ENCODE measurements around the gene DNMT3A. TPM values are rescaled to one million over a fixed set of nuclear protein-coding genes. Genes with fewer than 3 reads are reported as not detected.

DNMT3A gene
- total RNA-seq, 1 donor from 2014 or later = 16.5 TPM

GRCh38 chr2:25354116-25354515 lies 12.4 kb upstream of the DNMT3A start:
- intact Hi-C loops (cut with micrococcal nuclease) = no loop called here
- no peaks in the 10 kb centered on the region for H3K36me3 ChIP-seq
- H3K27ac ChIP-seq (replicated peaks) = no peak overlapping the region
- no peaks in the 10 kb centered on the region for H3K9me3 ChIP-seq (replicated peaks)
- H3K4me3 ChIP-seq = no peak overlapping the region
- no peak for TF ChIP-seq CTCF (IDR thresholded peaks at IDR 0.05; ENCODE audit: borderline replicate concordance)
- no peaks in the 10 kb centered on the region for H3K4me1 ChIP-seq
- DNase-seq = no peak
- H3K27me3 ChIP-seq (ENCODE audit: low read depth) = peaks cover 16% of the 10 kb centered on the region

- H3K36me3 ChIP-seq = no peaks in the 10 kb centered on the region
- H3K4me1 ChIP-seq = no peaks in the 10 kb centered on the region
- TF ChIP-seq CTCF (IDR thresholded peaks at IDR 0.05; ENCODE audit: borderline replicate concordance) = no peak
- H3K4me3 ChIP-seq = no peak overlapping the region
- H3K27me3 ChIP-seq (ENCODE audit: low read depth) = peaks cover 5% of the 10 kb centered on the region
- no peak for DNase-seq
- H3K27ac ChIP-seq (replicated peaks) = no peak overlapping the region
- no peaks in the 10 kb centered on the region for H3K9me3 ChIP-seq (replicated peaks)
- intact Hi-C loops (cut with micrococcal nuclease) = no loop called here
These were observed 7.7 kb upstream of the DNMT3A start for GRCh38 chr2:25349397-25349796.

GRCh38 chr2:25347846-25348245 lies 6.1 kb upstream of the DNMT3A start:
- no peak for DNase-seq
- intact Hi-C loops (cut with micrococcal nuclease) = no loop called here
- no peak for TF ChIP-seq CTCF (IDR thresholded peaks at IDR 0.05; ENCODE audit: borderline replicate concordance)
- Histone ChIP-seq H3K4me3 (no peak overlapping the region), H3K36me3 (no peaks in the 10 kb centered on the region), H3K27ac (replicated peaks) (no peak overlapping the region), H3K4me1 (peaks cover 2% of the 10 kb centered on the region), H3K9me3 (replicated peaks) (no peaks in the 10 kb centered on the region), H3K27me3 (ENCODE audit: low read depth) (no peaks in the 10 kb centered on the region)

GRCh38 chr2:25347205-25347815 lies 5.6 kb upstream of the DNMT3A start:
- Histone ChIP-seq H3K9me3 (replicated peaks) (no peaks in the 10 kb centered on the region), H3K4me1 (peaks cover 7% of the 10 kb centered on the region), H3K36me3 (no peaks in the 10 kb centered on the region), H3K4me3 (no peak overlapping the region), H3K27ac (replicated peaks) (no peak overlapping the region), H3K27me3 (ENCODE audit: low read depth) (no peaks in the 10 kb centered on the region)
- TF ChIP-seq CTCF (IDR thresholded peaks at IDR 0.05; ENCODE audit: borderline replicate concordance) = no peak
- intact Hi-C loops (cut with micrococcal nuclease) = no loop called here
- DNase-seq = no peak

- no peak for TF ChIP-seq CTCF (IDR thresholded peaks at IDR 0.05; ENCODE audit: borderline replicate concordance)
- H3K4me1 ChIP-seq = peaks cover 32% of the 10 kb centered on the region
- H3K27me3 ChIP-seq (ENCODE audit: low read depth) = no peaks in the 10 kb centered on the region
- H3K27ac ChIP-seq (replicated peaks) = no peak overlapping the region
- no peaks in the 10 kb centered on the region for H3K9me3 ChIP-seq (replicated peaks)
- intact Hi-C loops (cut with micrococcal nuclease) = no loop called here
- DNase-seq = peak; percentile 10
- H3K36me3 ChIP-seq = no peaks in the 10 kb centered on the region
- no peak overlapping the region for H3K4me3 ChIP-seq
These were observed 1.6 kb upstream of the DNMT3A start for GRCh38 chr2:25343187-25343825.
